ENCODE data around the gene CARMIL1.

Gene CARMIL1

GRCh38 chr6:25606151-25606550 is 327.0 kb downstream of the CARMIL1 start:
- no peak for TF ChIP-seq CTCF (IDR thresholded peaks at IDR 0.05; ENCODE audit: borderline replicate concordance, control extremely low read depth, extremely low read depth, insufficient read depth, missing control alignments)
- in situ Hi-C loops (cut with MboI; ENCODE audit: low sequenced_read_pairs, unreplicated experiment) = loop anchor here (25.0 kb wide), 1 partner anchor 744 kb away; no protein-coding TSS in a partner anchor
- no peak for DNase-seq (ENCODE audit: low spot score)

GRCh38 chr6:25608558-25609174 is 329.5 kb downstream of the CARMIL1 start:
- no peak for TF ChIP-seq CTCF (IDR thresholded peaks at IDR 0.05; ENCODE audit: borderline replicate concordance, control extremely low read depth, extremely low read depth, insufficient read depth, missing control alignments)
- in situ Hi-C loops (cut with MboI; ENCODE audit: low sequenced_read_pairs, unreplicated experiment) = loop anchor here (25.0 kb wide), 1 partner anchor 746 kb away; no protein-coding TSS in a partner anchor
- DNase-seq (ENCODE audit: low spot score) = no peak

GRCh38 chr6:25612666-25613065 is 333.5 kb downstream of the CARMIL1 start:
- no peak for TF ChIP-seq CTCF (IDR thresholded peaks at IDR 0.05; ENCODE audit: borderline replicate concordance, control extremely low read depth, extremely low read depth, insufficient read depth, missing control alignments)
- DNase-seq (ENCODE audit: low spot score) = no peak
- in situ Hi-C loops (cut with MboI; ENCODE audit: low sequenced_read_pairs, unreplicated experiment) = loop anchor here (25.0 kb wide), 1 partner anchor 750 kb away; no protein-coding TSS in a partner anchor

- TF ChIP-seq CTCF (IDR thresholded peaks at IDR 0.05; ENCODE audit: borderline replicate concordance, control extremely low read depth, extremely low read depth, insufficient read depth, missing control alignments) = no peak
- in situ Hi-C loops (cut with MboI; ENCODE audit: low sequenced_read_pairs, unreplicated experiment) = loop anchor here (25.0 kb wide), 1 partner anchor 751 kb away; no protein-coding TSS in a partner anchor
- DNase-seq (ENCODE audit: low spot score) = no peak
Measured at GRCh38 chr6:25613415-25613814, 334.2 kb downstream of the CARMIL1 start.

GRCh38 chr6:25614052-25614451 is 334.9 kb downstream of the CARMIL1 start:
- TF ChIP-seq CTCF (IDR thresholded peaks at IDR 0.05; ENCODE audit: borderline replicate concordance, control extremely low read depth, extremely low read depth, insufficient read depth, missing control alignments) = no peak
- in situ Hi-C loops (cut with MboI; ENCODE audit: low sequenced_read_pairs, unreplicated experiment) = loop anchor here (25.0 kb wide), 1 partner anchor 752 kb away; no protein-coding TSS in a partner anchor
- DNase-seq (ENCODE audit: low spot score) = no peak

GRCh38 chr6:25615471-25615870 is 336.3 kb downstream of the CARMIL1 start:
- no peak for TF ChIP-seq CTCF (IDR thresholded peaks at IDR 0.05; ENCODE audit: borderline replicate concordance, control extremely low read depth, extremely low read depth, insufficient read depth, missing control alignments)
- no peak for DNase-seq (ENCODE audit: low spot score)
- in situ Hi-C loops (cut with MboI; ENCODE audit: low sequenced_read_pairs, unreplicated experiment) = loop anchor here (25.0 kb wide), 1 partner anchor 753 kb away; no protein-coding TSS in a partner anchor

Measured in GM13976 (cell line).